ENCODE data around the gene SPRR4.

Gene SPRR4

GRCh38 chr1:152970495-152970894, at the start of gene SPRR4:
Gene SPRR4 (plus strand): TSS chr1:152970648. CDS start chr1:152971891, 1,243 bp downstream.
- no peak for DNase-seq

DNA sequence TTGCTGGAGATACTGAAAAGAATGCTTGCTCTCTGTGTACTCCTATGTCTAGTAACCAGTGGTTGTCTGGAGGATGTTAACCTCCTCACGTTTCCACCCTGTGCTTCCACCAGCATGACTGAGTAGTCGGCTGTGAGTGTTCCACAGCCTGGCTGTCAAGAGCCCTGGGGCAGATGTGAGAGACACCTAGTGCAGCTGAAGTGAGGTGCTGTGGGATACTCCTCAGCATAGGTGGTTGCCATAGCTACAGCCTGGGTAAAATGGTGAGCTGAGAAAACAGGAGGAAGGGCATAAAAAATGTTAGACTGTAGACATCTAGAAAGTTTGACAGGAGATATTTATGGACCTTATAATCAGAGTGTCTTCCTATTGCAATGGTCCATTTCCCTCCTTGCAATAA, 46.3 kb upstream of the SPRR4 start:
- DNase-seq, result no peak

DNA sequence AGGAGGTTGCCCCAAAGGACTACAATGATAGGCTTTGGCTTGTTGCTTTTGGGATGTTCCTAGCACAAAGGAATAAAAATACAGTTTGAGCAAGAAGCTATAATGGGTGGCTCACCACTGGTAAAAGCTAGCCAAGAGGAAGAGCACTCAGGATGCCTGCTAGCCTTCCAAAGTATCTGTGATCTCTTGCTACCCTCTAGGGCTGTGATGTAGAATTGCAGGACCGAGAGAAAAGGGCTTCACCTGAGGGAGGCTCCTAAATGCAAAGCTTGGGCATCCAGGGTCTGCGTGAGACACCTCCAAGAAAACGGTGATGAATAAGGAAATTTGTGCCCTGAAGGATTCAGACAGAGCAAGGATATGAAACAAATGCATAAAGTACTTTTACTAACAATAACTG, 44.4 kb upstream of the SPRR4 start:
- no peak for DNase-seq

DNA sequence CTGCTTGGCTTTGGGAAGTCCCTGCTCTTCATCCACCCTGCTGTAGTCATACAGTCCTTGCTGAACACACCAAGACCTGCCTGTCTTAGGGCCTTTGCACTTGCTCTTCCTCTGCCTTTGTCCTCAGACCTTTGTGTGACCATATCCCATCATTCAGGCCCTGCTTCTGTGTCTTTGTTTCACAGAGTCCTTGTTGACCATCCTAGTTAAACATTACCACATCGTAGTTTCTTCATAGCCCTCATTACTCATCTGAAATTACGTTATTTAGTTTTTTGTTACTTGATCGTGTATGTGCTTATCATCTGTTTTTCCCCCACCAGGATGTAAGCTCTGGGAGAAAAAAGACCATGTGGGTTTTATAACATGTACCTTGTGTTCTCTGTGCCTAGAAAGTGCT, 41.8 kb upstream of the SPRR4 start:
- no peak for DNase-seq

DNA sequence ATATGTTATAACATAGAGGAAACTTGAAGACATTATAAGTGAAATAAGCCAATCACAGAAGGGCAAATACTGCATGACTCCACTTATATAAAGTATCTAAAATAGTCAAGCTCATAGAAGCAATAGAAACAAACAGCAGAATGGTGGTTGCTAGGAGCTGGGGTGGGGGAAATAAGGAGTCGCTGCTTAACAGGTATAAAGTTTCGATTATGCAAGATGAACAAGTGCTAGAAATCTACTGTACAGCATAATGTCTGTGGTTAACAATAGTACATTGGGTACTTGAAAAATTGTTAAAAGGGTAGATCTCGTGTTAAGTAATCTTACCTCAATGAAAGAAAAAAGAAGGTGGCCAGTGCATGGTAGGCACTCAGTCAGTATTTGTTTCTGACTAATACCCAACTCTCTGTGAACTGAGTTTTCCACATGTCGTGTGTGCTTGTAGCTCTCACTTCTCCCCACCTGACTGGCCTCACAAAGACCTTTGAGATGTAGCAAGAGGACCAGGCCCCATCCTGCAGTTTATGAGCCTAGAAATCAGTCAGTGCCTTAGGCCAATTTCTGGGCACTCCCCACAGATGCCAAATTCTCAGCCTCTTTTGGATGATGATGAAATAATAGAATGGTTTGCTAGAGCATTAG, 38.2 kb upstream of the SPRR4 start:
- DNase-seq, result no peak

DNA sequence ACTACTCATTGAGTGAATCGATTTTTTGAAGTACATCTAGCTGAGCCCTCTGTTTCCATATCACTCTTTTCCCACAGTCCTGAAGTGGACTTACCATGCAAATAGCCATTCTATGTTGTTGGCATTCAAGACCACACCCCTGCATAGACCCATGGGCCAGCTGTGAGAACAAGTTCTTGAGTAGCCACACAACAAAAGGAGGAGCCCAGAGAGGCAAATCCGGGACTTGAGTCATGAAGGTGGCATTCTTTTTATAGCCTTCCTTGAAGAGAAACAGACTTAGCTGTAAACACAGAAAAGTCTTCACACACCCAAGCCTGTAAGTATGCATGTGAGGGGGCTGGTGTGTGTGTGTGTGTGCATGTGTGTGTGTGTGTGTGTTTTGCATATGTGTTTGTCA, 37.3 kb upstream of the SPRR4 start:
- no peak for DNase-seq

DNA sequence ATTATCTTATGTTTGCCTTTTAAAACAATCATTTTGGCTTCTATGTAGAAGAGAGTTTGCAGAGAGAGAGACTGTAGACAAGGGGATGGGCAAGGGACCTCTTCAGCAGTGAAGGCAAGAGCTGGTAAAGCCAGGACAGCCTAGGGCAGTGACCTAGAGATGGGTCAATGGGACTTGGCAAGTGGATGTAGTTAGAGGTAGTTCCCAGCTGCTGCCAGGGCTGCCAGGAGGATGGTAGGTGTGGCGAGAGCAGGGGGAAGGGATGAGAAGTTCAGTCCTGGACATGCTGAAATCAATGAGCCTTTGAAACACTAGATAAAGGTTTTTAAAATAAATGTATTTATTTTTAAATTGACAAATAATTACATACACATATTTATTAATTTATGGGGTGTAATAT, 29.8 kb upstream of the SPRR4 start:
- no peak for DNase-seq

DNA sequence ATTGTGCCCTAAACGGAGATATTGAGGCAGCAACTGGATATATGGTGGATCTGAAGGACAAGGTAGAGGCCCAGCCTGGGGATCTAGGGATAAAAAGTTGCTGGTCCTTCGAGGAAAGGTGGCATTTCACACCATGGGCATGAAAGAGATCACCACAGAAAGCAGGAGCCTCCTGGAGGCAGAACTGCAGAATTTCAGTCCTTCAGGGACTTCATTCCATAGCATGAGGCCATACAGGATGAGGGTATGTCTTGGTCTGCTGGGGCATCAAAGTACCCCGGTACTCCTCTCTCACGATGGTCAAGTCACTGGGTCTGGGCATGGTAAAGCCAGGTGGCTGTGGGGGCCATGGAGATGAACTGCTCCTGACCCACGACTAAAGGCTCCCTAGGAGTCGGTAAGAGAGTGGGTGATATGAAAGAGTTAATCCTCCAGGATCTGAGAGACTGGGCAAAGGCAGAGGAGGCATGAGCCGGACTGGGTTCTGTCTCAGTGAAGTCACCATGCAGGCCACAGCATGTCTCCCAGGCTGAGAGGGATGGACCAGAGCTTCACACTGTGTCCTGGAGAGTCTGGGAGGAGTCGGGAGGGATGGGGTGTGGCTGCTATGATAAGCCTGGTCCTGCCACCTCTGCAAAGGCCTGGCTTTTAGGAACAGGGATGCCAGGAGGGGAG, 29.3 kb upstream of the SPRR4 start:
- DNase-seq, result no peak

- no peak for DNase-seq
Measured at GRCh38 chr1:152942161-152942560, 28.3 kb upstream of the SPRR4 start.

GRCh38 chr1:152946248-152946647, 24.2 kb upstream of the SPRR4 start:
- DNase-seq, result no peak

GRCh38 chr1:152946651-152947256, 23.7 kb upstream of the SPRR4 start, which contains the start of gene SPRR5:
Gene SPRR5 (plus strand): TSS chr1:152947206. CDS start chr1:152948555, 1,349 bp downstream.
- DNase-seq, result no peak

DNA sequence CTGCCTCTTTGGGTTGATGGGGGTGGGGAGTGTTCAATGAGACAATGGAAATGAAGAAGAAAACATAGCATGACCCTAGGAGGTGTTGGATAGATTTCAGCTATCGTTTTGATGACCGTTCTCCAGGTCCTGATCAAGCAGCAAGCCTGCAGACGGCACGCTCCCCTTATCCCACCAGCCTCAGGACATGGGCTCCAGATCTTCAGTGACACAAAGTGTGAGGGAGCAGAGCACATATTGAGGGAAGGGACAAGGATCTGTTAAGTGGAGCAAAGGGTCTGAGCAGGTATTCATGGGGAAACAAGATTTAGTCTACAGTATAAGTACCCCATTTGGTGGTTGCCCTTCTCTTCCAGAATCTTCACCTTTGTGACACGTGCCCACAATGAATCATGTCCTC, 18.7 kb upstream of the SPRR4 start:
- no peak for DNase-seq

- no peak for DNase-seq
Measured at GRCh38 chr1:152953761-152954160, 16.7 kb upstream of the SPRR4 start.

DNA sequence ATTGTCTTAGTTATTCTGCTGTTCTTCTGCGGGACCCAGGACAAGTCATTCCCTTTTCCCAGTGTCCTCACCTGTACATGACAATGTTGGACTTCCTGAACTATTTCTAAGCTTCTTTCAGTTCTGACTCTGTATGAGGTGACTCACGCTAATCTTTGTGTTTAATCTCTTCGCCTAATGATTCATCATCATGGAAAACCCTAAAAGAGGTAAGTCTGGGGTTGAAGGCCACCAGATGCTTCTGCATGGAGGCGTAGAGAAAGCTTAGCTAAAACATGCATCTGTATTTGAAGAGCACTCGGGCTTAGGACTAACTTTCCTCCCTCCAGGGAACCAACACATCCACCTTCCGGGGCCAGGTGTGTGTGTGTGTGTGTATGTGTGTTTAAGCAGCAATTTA, 16.0 kb upstream of the SPRR4 start:
- DNase-seq, result no peak

DNA sequence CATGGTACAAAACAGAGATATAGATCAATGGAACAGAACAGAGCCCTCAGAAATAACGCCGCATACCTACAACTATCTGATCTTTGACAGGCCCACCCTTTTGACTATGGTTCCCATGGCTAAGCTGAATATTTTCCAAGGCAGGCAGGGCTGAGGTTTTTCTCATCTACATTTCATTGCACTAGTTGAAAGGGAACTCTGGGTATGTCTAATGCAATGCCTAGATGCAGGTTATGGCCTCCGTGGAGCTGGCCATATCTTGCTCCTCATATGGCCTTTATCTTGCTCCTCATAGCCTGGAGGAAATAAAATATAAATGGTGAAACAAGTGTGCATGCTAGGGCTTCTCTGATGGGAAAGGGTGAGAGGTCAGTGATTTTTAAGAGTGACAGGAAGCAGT, 12.9 kb upstream of the SPRR4 start:
- DNase-seq, result no peak

DNA sequence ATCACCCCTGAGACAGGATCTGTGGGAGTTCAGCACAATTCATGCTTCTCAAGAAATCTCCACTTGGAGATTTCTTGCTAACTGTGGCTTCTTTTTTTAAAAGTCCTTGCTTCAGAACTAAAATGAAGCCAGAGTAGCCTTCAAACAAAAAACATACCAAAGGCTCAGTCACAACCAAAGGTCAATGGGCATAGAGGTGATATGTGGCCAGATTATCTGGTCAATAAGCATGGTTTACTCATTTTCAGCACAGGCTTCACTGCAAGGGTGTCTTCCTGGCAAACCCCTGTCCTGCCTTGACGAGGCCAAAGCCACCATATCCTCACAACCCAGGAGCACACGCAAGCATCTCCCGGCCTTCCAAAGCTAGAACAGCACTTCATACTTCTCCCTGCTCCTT, 11.2 kb upstream of the SPRR4 start:
- DNase-seq, result no peak

DNA sequence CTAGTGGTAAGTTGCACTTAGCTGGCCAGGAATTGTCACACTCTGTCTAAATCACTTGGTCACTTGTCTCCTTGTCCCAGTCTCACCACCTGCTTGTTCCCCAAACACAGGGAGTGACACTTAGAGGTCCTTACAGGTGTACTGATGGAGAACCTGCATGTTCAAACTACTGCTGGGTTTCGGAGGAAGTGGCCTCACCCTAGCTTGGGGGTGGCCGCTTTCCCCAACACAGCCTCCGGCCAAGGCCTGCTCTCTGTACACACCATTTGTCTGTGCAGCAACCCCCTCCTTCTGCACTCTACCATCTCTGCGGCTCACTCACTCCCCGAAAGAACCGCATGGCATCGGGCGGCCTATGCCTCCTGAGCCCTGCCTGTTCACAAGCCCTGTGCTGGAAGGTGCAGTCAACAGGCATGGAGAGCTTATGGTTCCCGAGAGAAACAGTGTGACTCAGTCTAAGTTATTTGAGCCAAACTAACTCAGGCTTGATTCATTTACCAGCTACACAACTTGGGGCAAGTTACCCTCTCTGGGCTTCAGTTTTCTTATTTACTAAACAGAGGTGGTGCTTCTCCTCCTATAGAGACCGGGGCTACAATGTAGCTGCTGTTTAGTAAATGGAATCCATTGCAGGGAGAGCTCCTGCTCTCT, 10.5 kb upstream of the SPRR4 start:
- no peak for DNase-seq

DNA sequence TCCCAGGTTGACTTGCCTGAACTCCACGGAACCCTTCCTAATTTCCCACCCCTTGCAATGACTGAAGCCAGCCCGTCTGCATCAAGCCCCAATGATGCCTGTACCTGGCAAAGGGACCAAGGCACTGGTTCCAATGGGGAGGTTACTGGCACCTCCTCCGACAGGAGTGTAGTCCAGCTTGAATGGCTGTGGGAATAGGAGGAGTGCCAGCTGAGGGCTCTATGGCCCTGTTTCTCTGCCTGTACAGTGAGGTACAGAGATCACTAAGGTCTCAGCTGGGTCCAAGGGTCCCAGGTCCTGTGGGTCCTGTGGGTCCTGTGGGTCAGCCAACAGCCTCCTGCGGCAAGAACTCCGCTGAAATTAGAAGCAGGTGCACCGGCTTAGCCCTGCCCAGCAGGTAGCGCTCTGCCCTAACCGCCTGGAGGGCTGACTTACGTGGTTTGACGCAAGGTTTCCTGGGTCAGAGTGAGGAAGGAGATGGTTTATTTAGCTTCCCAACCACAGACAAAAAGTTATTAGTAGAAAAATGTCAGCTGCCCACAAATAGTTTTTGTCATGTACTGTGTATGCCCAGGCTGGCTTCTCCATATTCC, 9.9 kb upstream of the SPRR4 start:
- peak in 1 of 2 experiments; percentile 19 for DNase-seq

- no peak for DNase-seq
Measured at GRCh38 chr1:152961226-152961891, 9.1 kb upstream of the SPRR4 start.

DNA sequence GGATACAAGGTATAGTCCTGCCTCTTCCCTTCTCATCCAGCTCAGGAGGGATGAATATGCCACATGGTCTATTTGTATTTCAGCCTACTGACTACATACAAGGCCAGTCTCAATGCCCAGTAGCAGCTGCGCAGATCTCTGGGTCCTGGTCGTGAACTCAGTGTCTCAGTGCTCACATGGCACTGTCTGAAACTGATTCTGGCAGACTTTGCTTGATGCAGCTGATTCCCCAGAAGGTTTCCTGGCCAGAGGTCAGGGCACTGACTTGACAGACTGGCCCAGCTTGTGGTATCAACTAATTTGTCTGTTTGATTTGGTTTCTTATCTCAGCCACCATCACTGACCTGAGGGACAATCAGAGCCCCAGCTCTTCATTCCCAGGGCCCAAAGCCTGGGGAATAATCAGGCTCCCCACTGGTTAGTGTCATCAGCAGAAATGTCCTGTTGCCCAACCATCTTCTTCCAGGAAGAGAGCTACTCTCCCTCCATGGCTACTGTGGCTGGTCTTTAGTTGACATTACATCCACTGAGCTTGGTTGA, 7.5 kb upstream of the SPRR4 start:
- DNase-seq, result no peak

DNA sequence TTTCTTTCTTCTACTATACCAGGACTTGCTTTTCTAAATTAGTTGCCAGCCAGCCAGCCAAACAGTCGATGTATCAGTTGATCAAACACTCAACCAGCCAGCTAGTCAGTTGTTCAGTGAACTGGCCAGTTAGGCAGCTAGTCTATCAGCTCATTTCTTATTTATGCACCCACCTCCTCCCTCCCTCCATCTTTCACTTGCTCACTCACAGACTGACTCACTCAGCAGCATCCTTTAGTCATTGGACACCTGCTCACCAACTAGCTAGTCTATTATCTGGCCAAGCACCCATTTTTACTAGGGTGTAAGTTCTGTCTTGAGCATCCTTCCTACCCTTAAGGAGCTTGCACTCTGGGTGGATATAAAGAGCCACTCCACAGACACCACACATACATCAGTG, 5.9 kb upstream of the SPRR4 start:
- DNase-seq, result no peak

- no peak for DNase-seq
Measured at GRCh38 chr1:152965853-152966252, 4.6 kb upstream of the SPRR4 start.

DNA sequence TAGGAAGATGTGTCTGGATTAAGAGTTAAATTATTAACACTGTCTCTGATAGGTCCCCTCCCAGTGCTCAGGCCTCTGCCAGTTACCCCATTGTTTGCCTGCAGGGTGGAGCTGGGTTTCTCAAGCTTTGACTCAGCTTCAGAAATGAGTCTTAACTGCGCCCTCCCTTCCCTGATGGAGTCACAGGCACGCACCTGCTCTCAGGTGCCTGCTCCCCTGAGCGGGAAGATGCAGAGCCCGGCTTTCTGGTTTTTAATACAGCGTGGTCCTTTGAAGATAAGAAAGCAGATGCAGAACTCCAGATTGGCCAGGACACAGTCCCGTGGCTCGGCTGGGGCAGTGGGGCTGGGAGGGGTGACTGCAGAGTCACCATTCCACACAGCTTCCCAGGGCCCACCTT, 3.2 kb upstream of the SPRR4 start:
- no peak for DNase-seq
